ENCODE results near the gene MBOAT2.

GRCh38 chr2:9021563-9022211 lies 18.2 kb upstream of the MBOAT2 start:
- TF ChIP-seq CTCF (IDR thresholded peaks at IDR 0.05; ENCODE audit: low read depth, low read length, missing input control) (no peak), RXRA (IDR thresholded peaks at IDR 0.05) (no peak), TAF1 (conservative IDR thresholded peaks at IDR 0.05) (no peak), MAX (IDR thresholded peaks at IDR 0.05) (no peak), YY1 (IDR thresholded peaks at IDR 0.05) (no peak), ATF3 (IDR thresholded peaks at IDR 0.05) (no peak), EGR1 (IDR thresholded peaks at IDR 0.05; ENCODE audit: low read depth in 2 of 2) (no peak), SP1 (IDR thresholded peaks at IDR 0.05) (no peak)
